Nephron (organoid): ENCODE data around the gene ZDHHC14.

Experiments
- H3K27ac Mint-ChIP-seq, 3 experiments: 2 replicates each; pipeline ENCODE4 v1.8.0; 2020; ENCODE audit warnings: mixed read lengths in 3 of 3, mild to moderate bottlenecking in 2 of 3, moderate library complexity in 1 of 3
- H3K27me3 Mint-ChIP-seq: 2 replicates; pipeline ENCODE4 v1.8.0; 2021; ENCODE audit warnings: low read depth, mild to moderate bottlenecking, moderate library complexity, mixed read lengths
- H3K36me3 Mint-ChIP-seq: 2 replicates; pipeline ENCODE4 v1.8.0; 2020; ENCODE audit warnings: low read depth, mixed read lengths
- H3K4me1 Mint-ChIP-seq: 2 replicates; pipeline ENCODE4 v1.8.0; 2020; ENCODE audit warnings: mixed read lengths
- H3K4me3 Mint-ChIP-seq, 3 experiments: 2 replicates each; pipeline ENCODE4 v1.8.0; 2020; ENCODE audit warnings: mild to moderate bottlenecking in 3 of 3, mixed read lengths in 3 of 3, moderate library complexity in 2 of 3
- H3K9me3 Mint-ChIP-seq: 2 replicates; pipeline ENCODE4 v1.8.0; 2020; ENCODE audit warnings: mixed read lengths
- TF ChIP-seq, protein P1 (sequence below), 3 experiments: fragments of 200-600 bp; sonication (generic); IDR thresholded peaks; one replicate each; pipeline ENCODE4 v1.5.0; 2021; ENCODE audit warnings: antibody characterized with exemption in 3 of 3; ENCODE audit not compliant: unreplicated experiment in 3 of 3

The ZDHHC14 gene

DNA sequence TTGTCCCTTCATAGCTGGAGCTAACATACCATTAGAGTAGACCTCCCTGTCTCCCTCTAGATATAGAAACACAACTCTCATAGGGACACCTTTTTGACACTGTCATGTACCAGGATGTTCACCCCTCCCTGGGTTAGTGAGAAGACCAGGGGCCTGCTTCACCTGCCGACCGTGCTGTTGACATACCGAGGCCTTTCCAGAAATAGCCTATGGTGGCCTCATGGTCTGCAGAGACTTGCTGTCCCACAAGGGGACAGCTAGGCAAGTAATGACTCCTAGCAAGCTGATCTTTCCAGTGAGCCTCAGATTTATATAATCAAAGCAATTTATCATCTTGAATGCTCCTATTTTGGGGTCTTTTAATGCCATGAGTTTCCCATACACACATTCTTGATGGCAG lies 15.0 kb downstream of the ZDHHC14 start:
- H3K36me3 Mint-ChIP-seq = peaks cover 23% of the 10 kb centered on the region

DNA sequence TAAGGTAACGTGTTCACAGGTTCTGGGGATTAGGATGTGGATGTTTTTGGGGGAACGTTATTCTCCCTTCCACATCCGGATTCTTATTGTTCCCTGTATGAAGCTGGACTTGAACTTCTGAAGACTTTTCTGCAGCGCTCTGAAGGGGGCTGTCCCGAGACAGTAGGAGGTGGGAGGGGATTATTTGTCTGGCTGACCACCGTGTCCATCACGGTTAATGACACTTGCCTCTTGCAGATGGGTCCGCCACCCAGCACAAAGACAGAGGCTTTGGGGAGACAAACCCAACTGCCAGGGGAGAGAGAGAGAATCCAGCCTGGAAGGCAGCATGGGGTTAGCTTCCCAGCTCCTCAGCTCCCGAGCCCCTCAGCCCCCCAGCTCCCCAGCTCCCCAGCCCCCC lies 16.7 kb downstream of the ZDHHC14 start:
- Mint-ChIP-seq H3K27me3 (no peaks in the 10 kb centered on the region), H3K36me3 (peaks cover 12% of the 10 kb centered on the region), H3K4me1 (no peaks in the 10 kb centered on the region), H3K4me3 (no peak overlapping the region), H3K9me3 (peaks cover 10% of the 10 kb centered on the region), H3K27ac (no peak overlapping the region)
- TF ChIP-seq, protein P1, sequence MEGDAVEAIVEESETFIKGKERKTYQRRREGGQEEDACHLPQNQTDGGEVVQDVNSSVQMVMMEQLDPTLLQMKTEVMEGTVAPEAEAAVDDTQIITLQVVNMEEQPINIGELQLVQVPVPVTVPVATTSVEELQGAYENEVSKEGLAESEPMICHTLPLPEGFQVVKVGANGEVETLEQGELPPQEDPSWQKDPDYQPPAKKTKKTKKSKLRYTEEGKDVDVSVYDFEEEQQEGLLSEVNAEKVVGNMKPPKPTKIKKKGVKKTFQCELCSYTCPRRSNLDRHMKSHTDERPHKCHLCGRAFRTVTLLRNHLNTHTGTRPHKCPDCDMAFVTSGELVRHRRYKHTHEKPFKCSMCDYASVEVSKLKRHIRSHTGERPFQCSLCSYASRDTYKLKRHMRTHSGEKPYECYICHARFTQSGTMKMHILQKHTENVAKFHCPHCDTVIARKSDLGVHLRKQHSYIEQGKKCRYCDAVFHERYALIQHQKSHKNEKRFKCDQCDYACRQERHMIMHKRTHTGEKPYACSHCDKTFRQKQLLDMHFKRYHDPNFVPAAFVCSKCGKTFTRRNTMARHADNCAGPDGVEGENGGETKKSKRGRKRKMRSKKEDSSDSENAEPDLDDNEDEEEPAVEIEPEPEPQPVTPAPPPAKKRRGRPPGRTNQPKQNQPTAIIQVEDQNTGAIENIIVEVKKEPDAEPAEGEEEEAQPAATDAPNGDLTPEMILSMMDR (IDR thresholded peaks at IDR 0.05; ENCODE audit: unreplicated experiment in 3 of 3) = no peak

More for the DNA sequence above, 15.0 kb downstream of the ZDHHC14 start:
- Mint-ChIP-seq H3K27ac (no peak overlapping the region), H3K27me3 (no peaks in the 10 kb centered on the region), H3K4me1 (no peaks in the 10 kb centered on the region), H3K9me3 (peaks cover 25% of the 10 kb centered on the region), H3K4me3 (no peak overlapping the region)
- TF ChIP-seq, protein P1 (IDR thresholded peaks at IDR 0.05; ENCODE audit: unreplicated experiment in 3 of 3) = no peak

DNA sequence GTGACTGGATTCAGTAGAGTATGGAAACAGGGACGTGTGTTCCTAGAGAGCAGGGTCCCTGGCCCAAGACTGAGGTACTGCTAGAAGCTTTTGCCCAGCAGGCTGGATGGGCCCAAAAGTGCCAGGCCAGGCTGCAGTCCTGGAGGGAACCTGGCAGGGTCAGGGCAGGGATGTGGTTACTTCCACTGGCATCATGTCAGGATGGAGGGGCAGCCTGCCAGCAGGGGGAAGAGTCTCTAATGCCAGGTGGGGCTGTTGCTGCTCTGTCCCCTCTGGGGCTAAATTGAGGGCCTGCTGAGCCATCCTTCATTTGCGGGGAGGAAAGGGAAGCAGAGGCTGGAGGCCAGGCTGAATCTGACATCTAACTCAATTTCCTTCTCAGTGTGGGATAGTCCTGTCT lies 17.2 kb downstream of the ZDHHC14 start:
- Mint-ChIP-seq H3K4me1 (no peaks in the 10 kb centered on the region), H3K27ac (no peak overlapping the region)

DNA sequence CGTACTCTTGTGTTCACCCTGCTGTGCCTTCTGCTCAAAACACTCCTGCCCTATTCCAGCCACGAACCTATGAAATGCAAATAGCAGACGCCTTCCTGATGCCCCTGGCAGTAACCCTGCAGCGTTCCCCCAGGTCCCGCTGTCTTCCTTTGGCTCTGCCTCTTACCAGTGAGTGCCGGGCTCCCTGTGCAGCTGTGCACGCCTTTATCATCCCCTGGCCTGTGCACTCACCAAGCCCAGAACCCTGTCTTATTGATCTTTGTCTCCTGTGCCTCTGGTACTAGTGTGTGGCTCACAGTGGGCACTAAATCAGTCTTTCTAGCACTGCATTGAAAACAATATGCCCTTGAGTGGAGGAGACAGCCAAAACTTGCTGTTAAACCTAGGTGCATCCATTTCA lies 19.7 kb downstream of the ZDHHC14 start:
- Mint-ChIP-seq H3K27ac (no peak overlapping the region), H3K36me3 (no peaks in the 10 kb centered on the region), H3K4me1 (peaks cover under 1% of the 10 kb centered on the region), H3K9me3 (no peaks in the 10 kb centered on the region), H3K4me3 (no peak overlapping the region), H3K27me3 (no peaks in the 10 kb centered on the region)
- TF ChIP-seq, protein P1 (IDR thresholded peaks at IDR 0.05; ENCODE audit: unreplicated experiment in 3 of 3) = no peak

More for the DNA sequence above, 17.2 kb downstream of the ZDHHC14 start:
- TF ChIP-seq, protein P1 (IDR thresholded peaks at IDR 0.05; ENCODE audit: unreplicated experiment in 3 of 3) = no peak
- peaks cover 10% of the 10 kb centered on the region for H3K9me3 Mint-ChIP-seq
- no peak overlapping the region for H3K4me3 Mint-ChIP-seq
- peaks cover 11% of the 10 kb centered on the region for H3K36me3 Mint-ChIP-seq
- H3K27me3 Mint-ChIP-seq = no peaks in the 10 kb centered on the region

DNA sequence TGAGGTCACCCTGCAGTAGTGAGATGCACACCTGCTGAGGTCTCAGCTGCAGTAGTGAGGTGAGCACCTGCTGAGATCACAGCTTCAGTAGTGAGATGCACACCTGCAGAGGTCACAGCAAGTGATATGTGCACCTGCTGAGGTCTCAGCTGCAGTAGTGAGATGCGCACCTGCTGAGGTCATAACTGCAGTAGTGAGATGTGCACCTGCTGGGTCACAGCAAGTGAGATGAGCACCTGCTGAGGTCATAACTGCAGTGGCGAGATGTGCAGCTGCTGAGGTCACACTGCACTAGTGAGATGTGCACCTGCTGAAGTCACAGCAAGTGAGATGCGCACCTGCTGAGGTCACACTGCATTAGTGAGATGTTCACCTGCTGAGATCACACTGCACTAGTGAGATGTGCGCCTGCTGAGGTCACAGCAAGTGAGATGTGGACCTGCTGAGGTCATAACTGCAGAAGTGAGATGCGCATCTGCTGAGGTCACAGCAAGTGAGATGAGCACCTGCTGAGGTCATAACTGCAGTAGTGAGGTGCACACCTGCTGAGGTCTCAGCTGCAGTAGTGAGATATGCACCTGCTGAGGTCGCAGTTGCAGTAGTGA lies 20.8 kb downstream of the ZDHHC14 start:
- H3K36me3 Mint-ChIP-seq = no peaks in the 10 kb centered on the region
- H3K27me3 Mint-ChIP-seq = no peaks in the 10 kb centered on the region
- peaks cover 6% of the 10 kb centered on the region for H3K4me1 Mint-ChIP-seq
- H3K27ac Mint-ChIP-seq = no peak overlapping the region
- H3K9me3 Mint-ChIP-seq = no peaks in the 10 kb centered on the region
- H3K4me3 Mint-ChIP-seq = no peak overlapping the region
- TF ChIP-seq, protein P1 (IDR thresholded peaks at IDR 0.05; ENCODE audit: unreplicated experiment in 3 of 3) = no peak

DNA sequence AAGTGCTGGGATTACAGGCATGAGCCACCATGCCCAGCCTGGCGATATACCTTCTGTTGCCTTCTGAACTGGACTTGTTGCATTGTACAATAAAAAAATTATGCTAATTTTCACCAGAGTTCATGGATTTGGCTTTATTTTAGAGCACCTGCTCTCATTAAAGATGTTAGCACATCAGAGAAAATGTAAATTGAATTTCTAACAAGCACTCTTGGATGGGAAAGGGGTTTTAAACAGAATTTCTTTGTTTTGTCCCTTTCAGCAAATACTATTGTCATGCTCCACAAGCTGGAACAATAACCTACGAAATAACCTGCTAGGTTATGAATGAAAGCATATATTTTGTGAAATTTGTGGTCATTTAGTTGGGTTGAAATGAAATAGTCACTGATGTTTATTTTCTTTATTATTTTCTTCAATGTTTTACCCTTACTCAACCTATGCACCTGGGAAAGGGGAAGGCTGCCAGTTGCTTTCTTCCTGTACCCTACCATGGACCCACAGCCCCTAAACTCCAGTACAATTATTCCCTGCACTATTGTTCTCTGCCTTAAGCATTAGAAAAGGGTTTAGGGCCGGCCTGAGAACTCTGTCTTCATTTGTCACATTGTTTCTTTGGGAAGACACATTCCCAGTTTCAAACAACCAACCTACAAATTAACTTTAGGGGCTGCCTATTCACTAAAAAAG lies 22.2 kb downstream of the ZDHHC14 start:
- TF ChIP-seq, protein P1 (IDR thresholded peaks at IDR 0.05; ENCODE audit: unreplicated experiment in 3 of 3) = no peak
- H3K4me1 Mint-ChIP-seq = peaks cover 6% of the 10 kb centered on the region
- no peak overlapping the region for H3K4me3 Mint-ChIP-seq
- no peaks in the 10 kb centered on the region for H3K36me3 Mint-ChIP-seq
- no peaks in the 10 kb centered on the region for H3K27me3 Mint-ChIP-seq
- H3K27ac Mint-ChIP-seq = no peak overlapping the region
- H3K9me3 Mint-ChIP-seq = no peaks in the 10 kb centered on the region
